IPS DF 6.9 (cell line): ENCODE data around the gene RETREG3.

Experiments
- DNase-seq: peaks from one replicate; pipeline ENCODE4 v3.0.0-alpha.2; 2013; ENCODE audit warnings: low read depth, low spot score
- H3K27ac ChIP-seq: one replicate; pipeline ENCODE4 v1.5.1; 2013; ENCODE audit warnings: low read length, control low read depth
- H3K27me3 ChIP-seq: 2 replicates; pipeline ENCODE4 v1.6.1; 2013; ENCODE audit warnings: mild to moderate bottlenecking, low read length; ENCODE audit not compliant: control insufficient read depth, insufficient read depth
- H3K36me3 ChIP-seq: 2 replicates; pipeline ENCODE4 v1.6.1; 2013; ENCODE audit warnings: low read length; ENCODE audit not compliant: control insufficient read depth, insufficient read depth
- H3K4me1 ChIP-seq: 2 replicates; pipeline ENCODE4 v1.6.1; 2013; ENCODE audit warnings: low read length; ENCODE audit not compliant: control insufficient read depth, insufficient read depth
- H3K4me3 ChIP-seq: 2 replicates; pipeline ENCODE4 v1.5.1; 2013; ENCODE audit warnings: mild to moderate bottlenecking, low read length
- H3K9me3 ChIP-seq: 2 replicates; pipeline ENCODE4 v1.6.1; 2013; ENCODE audit warnings: low read length, inconsistent platforms; ENCODE audit not compliant: control insufficient read depth, insufficient read depth
- WGBS: extraction: QIAGEN DNeasy Blood & Tissue Kit; methylation state at CpG from one replicate; pipeline ENCODE4 v1.1.7; 2013; ENCODE audit warnings: mixed read lengths, missing lambda C conversion rate; ENCODE audit not compliant: insufficient read length, insufficient coverage; 5-methylcytosine and 5-hydroxymethylcytosine counted together

RETREG3 gene

DNA sequence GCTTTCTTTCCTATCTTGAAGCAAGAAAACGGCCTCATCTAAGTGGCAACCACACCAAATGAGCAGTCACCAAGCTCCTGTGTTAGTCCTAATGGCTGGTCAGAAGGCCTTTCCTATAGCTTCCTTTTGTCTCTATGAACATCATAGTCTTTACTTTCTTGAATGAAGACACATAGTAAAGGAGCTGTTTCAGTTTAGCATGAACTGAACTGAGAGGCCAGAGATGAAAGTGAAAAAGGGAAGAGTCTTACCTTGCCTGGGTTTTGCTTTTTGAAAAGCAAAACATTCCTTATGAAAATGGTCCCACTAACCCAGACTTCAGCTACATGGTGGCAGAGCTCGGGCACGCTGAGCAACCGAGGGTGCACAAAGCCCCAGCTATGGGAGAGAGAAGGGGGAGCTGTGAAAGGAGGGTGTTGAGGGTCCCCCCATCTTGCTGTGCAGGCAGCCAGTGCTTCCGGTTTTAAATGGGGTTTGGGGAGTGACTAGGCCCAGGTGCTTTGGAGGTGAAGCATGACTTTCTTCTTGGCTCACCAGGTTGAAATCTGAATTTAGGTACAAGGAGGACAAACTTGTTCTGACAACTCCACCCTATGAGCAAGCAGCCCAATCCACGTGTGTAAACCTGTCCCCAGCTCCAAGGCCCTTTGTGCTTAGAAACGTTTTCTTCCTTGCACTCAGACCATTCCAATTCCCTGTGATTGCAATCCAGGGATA, 22.5 kb downstream of the RETREG3 start:
- no CpG with 5 or more reads among the region's 7 CpGs for WGBS

DNA sequence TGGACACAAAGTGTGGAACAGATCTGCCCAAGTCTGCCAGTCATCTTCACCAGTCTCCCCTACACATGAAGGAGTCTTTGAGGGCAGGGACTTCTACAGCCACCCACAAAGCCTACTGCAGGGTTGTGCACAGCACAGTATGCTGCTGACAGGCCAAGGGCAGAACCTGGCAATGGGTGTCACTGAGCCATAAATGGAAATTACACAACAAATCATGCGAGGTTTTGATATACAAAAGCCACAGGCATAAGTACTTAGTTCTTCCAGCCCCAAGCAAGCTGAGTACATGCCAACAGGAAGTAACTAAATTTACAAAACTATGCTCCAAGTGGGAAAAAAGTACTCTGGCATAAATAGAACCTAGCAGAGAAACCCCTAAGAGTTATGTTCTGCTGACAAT, 23.8 kb downstream of the RETREG3 start:
- Histone ChIP-seq H3K4me1 (no peaks in the 10 kb centered on the region), H3K36me3 (peaks cover 18% of the 10 kb centered on the region; the same call in 1 of the 2 replicates), H3K9me3 (no peaks in the 10 kb centered on the region), H3K27me3 (no peaks in the 10 kb centered on the region), H3K27ac (no peak overlapping the region), H3K4me3 (no peak overlapping the region)
- DNase-seq = no peak
- WGBS = no CpG with 5 or more reads among the region's 1 CpG

More for the DNA sequence above, 22.5 kb downstream of the RETREG3 start:
- no peak for DNase-seq
- no peaks in the 10 kb centered on the region for H3K27me3 ChIP-seq
- H3K4me3 ChIP-seq = no peak overlapping the region
- H3K4me1 ChIP-seq = no peaks in the 10 kb centered on the region
- peaks cover 17% of the 10 kb centered on the region; the same call in 1 of the 2 replicates for H3K36me3 ChIP-seq
- no peaks in the 10 kb centered on the region for H3K9me3 ChIP-seq
- H3K27ac ChIP-seq = no peak overlapping the region

DNA sequence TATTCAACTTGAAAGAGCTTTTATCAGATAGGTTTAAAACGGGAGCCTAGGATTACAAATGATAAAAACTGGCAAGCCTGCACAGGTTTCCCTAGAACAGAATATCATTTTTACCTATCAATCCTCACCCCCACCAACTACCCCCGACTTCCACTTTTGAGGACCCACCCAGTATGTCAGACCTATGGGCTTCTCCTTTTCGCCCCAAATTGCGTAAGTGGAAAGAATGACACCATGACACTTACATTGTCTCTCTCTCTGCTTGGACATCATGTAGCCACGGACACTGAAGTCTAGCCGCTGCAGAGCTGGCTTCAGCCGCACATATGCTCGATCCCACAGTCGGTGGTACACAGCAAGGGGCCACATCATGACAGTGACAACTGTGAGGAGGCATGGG, 24.3 kb downstream of the RETREG3 start:
- Histone ChIP-seq H3K36me3 (peaks cover 18% of the 10 kb centered on the region; the same call in 1 of the 2 replicates), H3K4me3 (no peak overlapping the region), H3K27me3 (no peaks in the 10 kb centered on the region), H3K9me3 (no peaks in the 10 kb centered on the region), H3K4me1 (no peaks in the 10 kb centered on the region), H3K27ac (no peak overlapping the region)
- WGBS = no CpG with 5 or more reads among the region's 9 CpGs
- DNase-seq = no peak

DNA sequence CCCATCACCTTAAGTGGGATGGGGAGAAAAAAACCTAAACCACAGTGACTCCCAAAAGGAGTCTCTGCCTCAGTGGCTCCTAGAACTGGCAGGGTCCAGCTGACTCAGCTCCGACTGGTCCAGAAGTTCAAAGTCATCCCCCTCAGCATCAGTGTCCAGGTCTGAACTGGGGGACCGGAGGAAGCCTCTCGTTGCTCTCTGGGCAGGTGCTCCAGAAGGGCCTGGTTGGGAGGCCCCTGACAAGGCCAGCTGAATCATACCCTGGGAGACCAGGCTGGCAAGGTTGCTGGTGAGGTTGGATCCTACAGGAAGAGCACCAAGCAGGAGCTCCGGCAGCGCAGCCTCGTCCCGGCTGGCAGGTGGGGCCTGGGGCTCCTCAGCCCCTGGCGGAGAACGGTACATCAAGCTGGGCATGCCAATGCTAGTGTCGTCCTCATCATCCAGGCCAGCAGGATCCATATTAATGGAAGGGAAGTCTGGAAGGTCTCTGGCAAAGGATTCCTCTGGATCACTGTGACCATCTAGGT, 27.4 kb downstream of the RETREG3 start:
- no CpG with 5 or more reads among the region's 10 CpGs for WGBS
- no peak overlapping the region for H3K27ac ChIP-seq
- H3K4me1 ChIP-seq = no peaks in the 10 kb centered on the region

DNA sequence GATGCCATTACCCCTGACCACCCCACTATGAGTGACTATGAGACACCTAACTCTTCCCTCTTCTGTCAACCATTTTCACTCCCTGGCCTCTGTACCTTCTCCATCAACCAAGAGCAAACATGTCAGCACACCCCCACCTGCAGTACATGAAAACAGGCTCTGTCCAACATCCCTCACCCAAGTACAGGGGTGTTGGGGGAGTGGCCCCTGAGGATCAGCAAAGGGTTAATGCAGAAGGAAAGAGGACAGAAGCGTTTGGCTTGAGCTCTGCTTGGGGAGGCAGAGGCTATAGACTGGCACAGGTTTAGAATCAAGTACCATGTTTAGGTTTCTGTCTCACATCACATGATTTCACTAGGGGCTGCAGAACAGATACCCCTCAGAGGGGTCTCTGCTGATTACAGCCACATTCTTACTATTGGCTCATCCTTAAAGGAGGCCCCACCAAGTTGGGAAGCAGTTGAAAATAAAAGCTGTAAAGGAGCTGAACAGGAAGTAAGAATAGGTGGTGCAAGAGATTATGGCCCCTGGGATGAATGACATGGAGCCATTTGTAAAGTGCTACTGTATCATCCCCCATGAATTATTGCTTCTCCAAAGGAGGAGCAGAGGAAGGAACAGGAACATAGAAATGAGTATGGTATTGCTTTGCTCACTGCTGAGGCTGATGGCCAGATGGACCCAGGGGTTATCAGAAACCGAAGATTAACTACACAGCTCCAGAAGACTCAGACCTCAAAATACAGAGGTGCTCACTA, 29.2 kb downstream of the RETREG3 start:
- peaks cover 18% of the 10 kb centered on the region; the same call in 1 of the 2 replicates for H3K36me3 ChIP-seq
- H3K9me3 ChIP-seq = no peaks in the 10 kb centered on the region
- H3K4me1 ChIP-seq = no peaks in the 10 kb centered on the region
- DNase-seq = no peak
- no peaks in the 10 kb centered on the region for H3K27me3 ChIP-seq
- WGBS = no CpG with 5 or more reads among the region's 2 CpGs
- no peak overlapping the region for H3K4me3 ChIP-seq
- H3K27ac ChIP-seq = no peak overlapping the region

More for the DNA sequence above, 27.4 kb downstream of the RETREG3 start:
- no peak for DNase-seq
- Histone ChIP-seq H3K36me3 (peaks cover 18% of the 10 kb centered on the region; the same call in 1 of the 2 replicates), H3K27me3 (no peaks in the 10 kb centered on the region), H3K9me3 (no peaks in the 10 kb centered on the region), H3K4me3 (no peak overlapping the region)

DNA sequence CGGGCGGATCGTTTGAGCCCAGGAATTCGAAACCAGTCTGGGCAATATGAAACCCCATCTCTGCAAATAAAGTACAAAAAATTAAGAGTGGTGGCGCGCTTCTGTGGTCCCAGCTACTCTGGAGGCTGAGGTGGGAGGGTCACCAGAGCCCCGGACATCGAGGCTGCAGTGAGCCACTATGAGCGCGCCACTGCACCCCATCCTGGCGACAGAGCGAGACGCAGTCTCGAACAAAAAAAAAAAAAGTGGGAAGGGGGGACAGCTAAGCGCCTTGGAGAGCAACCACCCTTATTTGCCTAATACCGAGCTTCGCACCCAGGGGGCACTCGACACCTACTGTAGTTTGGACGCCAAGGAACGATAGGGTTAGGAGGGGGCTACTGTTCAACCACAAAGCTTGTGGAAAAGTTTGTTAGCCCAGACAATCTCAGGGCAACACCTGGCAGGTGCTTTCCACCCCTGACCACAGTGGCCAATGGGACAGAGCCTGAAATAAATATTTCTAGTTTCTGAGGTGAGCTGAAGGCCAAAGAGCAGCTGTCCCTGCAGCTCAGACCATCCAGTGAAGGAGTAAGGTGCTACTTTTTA, 30.8 kb downstream of the RETREG3 start:
- H3K4me3 ChIP-seq = peak overlapping the region; percentile 93; the same call in 1 of the 2 replicates
- no peaks in the 10 kb centered on the region for H3K27me3 ChIP-seq
- no peak overlapping the region for H3K27ac ChIP-seq
- H3K9me3 ChIP-seq = no peaks in the 10 kb centered on the region
- peaks cover 19% of the 10 kb centered on the region for H3K36me3 ChIP-seq
- H3K4me1 ChIP-seq = no peaks in the 10 kb centered on the region
- no CpG with 5 or more reads among the region's 20 CpGs for WGBS
- peak; percentile 71 for DNase-seq

DNA sequence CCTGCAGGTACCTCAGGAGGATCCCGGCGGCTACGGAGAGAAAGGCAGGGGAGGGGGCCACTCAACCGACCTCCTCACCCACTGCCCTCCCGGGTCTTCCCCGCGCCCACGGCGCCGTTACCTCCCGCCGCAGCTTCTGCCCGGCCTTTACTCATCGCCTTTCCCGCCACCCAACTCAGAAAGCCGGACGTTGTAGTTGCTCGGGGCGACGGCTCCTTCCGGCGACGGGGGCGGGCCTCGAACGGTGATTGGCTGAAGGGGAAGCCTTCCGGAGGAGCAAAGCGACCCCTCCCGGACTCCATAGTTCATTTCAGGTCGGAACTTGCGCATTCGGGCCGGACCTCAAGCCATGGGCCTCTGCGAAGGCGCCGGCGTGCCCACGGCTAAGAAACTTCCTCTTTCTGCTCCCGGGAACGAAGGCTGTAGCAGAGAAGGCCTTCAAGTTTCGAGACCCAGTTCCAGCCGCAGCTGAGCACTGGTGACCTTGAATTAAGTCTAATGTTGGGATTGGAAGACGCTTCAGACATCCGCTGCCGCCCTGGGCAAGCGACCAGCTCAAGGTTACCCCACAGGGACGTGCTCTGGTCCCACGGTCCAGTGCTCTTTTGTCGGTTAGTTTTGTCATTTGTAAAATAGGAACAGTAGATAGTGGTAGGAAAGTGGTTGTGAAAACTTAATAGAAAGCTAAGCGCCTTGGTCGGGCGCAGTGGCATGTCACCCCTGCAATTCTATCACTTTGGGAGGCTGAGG, 31.5 kb downstream of the RETREG3 start, which contains the start of gene PSMC3IP:
PSMC3IP (minus strand) TSS at position 198 of the 750 bp plus-strand sequence; CDS start at position 155, 43 bp downstream.
- Histone ChIP-seq H3K27ac (no peak within 1 kb of the TSS), H3K27me3 (no peaks in the 10 kb centered on the region), H3K4me3 (peak within 1 kb of the TSS; percentile 93), H3K4me1 (no peaks in the 10 kb centered on the region), H3K36me3 (peaks cover 23% of the 10 kb centered on the region), H3K9me3 (no peaks in the 10 kb centered on the region)
- WGBS = no CpG with 5 or more reads among the region's 52 CpGs
- DNase-seq = peak; percentile 86

DNA sequence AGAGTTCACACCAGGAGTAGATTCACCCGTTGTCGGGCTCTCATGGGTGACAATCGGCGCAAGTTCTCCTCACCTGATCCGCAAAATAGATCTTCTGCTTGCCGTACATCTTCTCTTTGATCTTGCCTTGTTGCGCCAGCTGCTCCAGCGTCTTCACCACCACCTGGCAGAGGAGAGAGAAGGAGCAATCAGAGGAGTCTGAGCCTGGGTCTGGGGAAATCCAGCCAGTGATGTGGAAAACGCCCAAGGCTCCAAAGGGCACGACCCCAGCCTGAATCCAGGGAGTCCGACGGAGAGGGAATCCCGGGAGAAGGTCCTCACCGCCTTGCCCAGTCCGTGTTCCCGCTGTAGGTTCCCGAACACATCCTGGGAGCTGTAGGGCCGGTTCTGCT, 32.0 kb downstream of the RETREG3 start:
- H3K9me3 ChIP-seq = no peaks in the 10 kb centered on the region
- H3K27ac ChIP-seq = no peak overlapping the region
- peaks cover 19% of the 10 kb centered on the region for H3K36me3 ChIP-seq
- H3K4me3 ChIP-seq = peak overlapping the region; percentile 93
- DNase-seq = no peak
- no peaks in the 10 kb centered on the region for H3K27me3 ChIP-seq
- H3K4me1 ChIP-seq = no peaks in the 10 kb centered on the region
- WGBS = no CpG with 5 or more reads among the region's 18 CpGs

DNA sequence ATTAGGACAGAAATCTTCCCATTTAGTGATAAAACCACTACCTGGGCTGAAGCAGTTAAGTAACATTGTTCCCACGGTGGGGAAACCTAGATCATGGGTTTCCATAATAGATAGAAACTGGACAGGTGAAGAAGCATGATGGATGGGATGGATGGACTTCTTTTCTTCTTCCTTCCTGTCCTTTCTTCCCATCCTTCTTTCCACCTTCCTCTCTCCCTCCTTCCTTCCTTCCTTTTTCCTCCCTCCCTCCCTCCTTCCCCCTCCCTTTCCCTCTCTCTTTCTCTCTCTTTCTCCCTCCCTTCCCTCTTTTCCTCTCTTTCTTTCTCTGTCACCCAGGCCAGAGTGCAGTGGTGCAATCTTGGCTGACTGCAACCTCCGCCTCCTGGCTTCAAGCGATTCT, 34.7 kb downstream of the RETREG3 start:
- no peak for DNase-seq
- H3K4me3 ChIP-seq = no peak overlapping the region
- no peak overlapping the region for H3K27ac ChIP-seq
- peaks cover 31% of the 10 kb centered on the region for H3K36me3 ChIP-seq
- no peaks in the 10 kb centered on the region for H3K4me1 ChIP-seq
- H3K27me3 ChIP-seq = no peaks in the 10 kb centered on the region
- H3K9me3 ChIP-seq = no peaks in the 10 kb centered on the region
- WGBS = no CpG with 5 or more reads among the region's 3 CpGs

DNA sequence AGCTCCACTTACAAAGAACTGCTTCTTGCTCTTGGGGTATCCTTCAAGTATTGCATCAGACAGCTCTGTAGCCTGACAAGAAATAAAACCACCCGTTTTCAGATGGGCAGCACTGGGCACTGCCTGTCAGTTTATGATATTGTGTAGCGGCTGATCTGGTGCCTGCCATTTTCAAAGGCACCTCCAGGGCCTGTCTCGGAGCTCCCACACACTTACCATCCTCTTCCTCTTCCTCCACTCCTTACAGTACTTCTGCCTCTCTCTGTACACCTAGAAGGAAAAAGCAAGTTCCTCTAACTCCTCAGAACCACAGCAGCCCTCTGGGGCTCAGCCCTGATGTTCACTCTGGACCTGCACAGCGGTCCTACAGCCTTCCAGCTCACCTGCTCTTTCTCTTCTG, 36.1 kb downstream of the RETREG3 start:
- no peak for DNase-seq
- no peaks in the 10 kb centered on the region for H3K9me3 ChIP-seq
- no peaks in the 10 kb centered on the region for H3K4me1 ChIP-seq
- peaks cover 40% of the 10 kb centered on the region for H3K36me3 ChIP-seq
- H3K27ac ChIP-seq = no peak overlapping the region
- H3K27me3 ChIP-seq = no peaks in the 10 kb centered on the region
- no peak overlapping the region for H3K4me3 ChIP-seq
- no CpG with 5 or more reads among the region's 4 CpGs for WGBS
